GM23248 (cell line): ENCODE measurements around the gene MGAT2. TPM values are rescaled to one million over a fixed set of nuclear protein-coding genes. Genes with fewer than 3 reads are reported as not detected.

ENCODE experiments used
- DNase-seq: peaks from one replicate; pipeline ENCODE4 v3.0.0-alpha.2; 2015
- H2AFZ ChIP-seq: fragments of 200-600 bp; sonication (generic); 2 replicates; pipeline ENCODE4 v1.6.1; 2016; ENCODE audit warnings: antibody characterized with exemption
- H3F3A ChIP-seq: fragments of 200-600 bp; sonication (generic); 2 replicates; pipeline ENCODE4 v1.6.1; 2016; ENCODE audit warnings: mild to moderate bottlenecking, antibody characterized with exemption, mixed run types; ENCODE audit not compliant: insufficient read depth
- H3K27ac ChIP-seq: fragments of 200-600 bp; sonication (generic); 2 replicates; pipeline ENCODE4 v1.5.1; 2016; ENCODE audit warnings: mild to moderate bottlenecking
- H3K27me3 ChIP-seq: fragments of 200-600 bp; sonication (generic); replicated peaks from 2 replicates; pipeline ENCODE4 v1.6.1; 2016; ENCODE audit warnings: mild to moderate bottlenecking; ENCODE audit not compliant: insufficient read depth
- H3K36me3 ChIP-seq: fragments of 200-600 bp; sonication (generic); 2 replicates; pipeline ENCODE4 v1.6.1; 2016; ENCODE audit warnings: low read depth, mild to moderate bottlenecking
- H3K4me1 ChIP-seq: fragments of 200-600 bp; sonication (generic); 2 replicates; pipeline ENCODE4 v1.6.1; 2016; ENCODE audit warnings: mild to moderate bottlenecking; ENCODE audit not compliant: insufficient read depth
- H3K4me2 ChIP-seq: fragments of 200-600 bp; sonication (generic); one replicate; pipeline ENCODE4 v1.6.1; 2016; ENCODE audit warnings: mild to moderate bottlenecking; ENCODE audit not compliant: unreplicated experiment
- H3K4me3 ChIP-seq: fragments of 200-600 bp; sonication (generic); 2 replicates; pipeline ENCODE4 v1.5.1; 2016; ENCODE audit warnings: mild to moderate bottlenecking
- H3K79me2 ChIP-seq: fragments of 200-600 bp; sonication (generic); 2 replicates; pipeline ENCODE4 v1.6.1; 2016; ENCODE audit warnings: mild to moderate bottlenecking; ENCODE audit not compliant: insufficient read depth
- H3K9ac ChIP-seq: fragments of 200-600 bp; sonication (generic); 2 replicates; pipeline ENCODE4 v1.6.1; 2016; ENCODE audit warnings: mild to moderate bottlenecking
- H3K9me2 ChIP-seq: fragments of 200-600 bp; sonication (generic); 2 replicates; pipeline ENCODE4 v1.6.1; 2016; ENCODE audit warnings: mixed run types, mild to moderate bottlenecking, moderate library complexity; ENCODE audit not compliant: insufficient read depth
- H3K9me3 ChIP-seq: fragments of 200-600 bp; sonication (generic); one replicate; pipeline ENCODE4 v1.6.1; 2017; ENCODE audit warnings: low read depth
- H4K20me1 ChIP-seq: fragments of 200-600 bp; sonication (generic); 2 replicates; pipeline ENCODE4 v1.6.0; 2016; ENCODE audit not compliant: insufficient read depth
- EZH2 ChIP-seq: fragments of 200-600 bp; sonication (generic); IDR thresholded peaks from 2 replicates; pipeline ENCODE4 v1.6.1; 2018; ENCODE audit warnings: antibody characterized with exemption, mild to moderate bottlenecking; ENCODE audit not compliant: insufficient read depth, poor library complexity, severe bottlenecking
- EZH2phosphoT487 ChIP-seq: fragments of 200-600 bp; sonication (generic); IDR thresholded peaks from 2 replicates; pipeline ENCODE4 v1.6.1; 2018; ENCODE audit warnings: antibody characterized with exemption, moderate library complexity, mild to moderate bottlenecking, low read depth; ENCODE audit not compliant: insufficient read depth
- WGBS, 2 experiments: methylation state at CpG; one replicate each; pipeline ENCODE4 v1.1.6; 2015 to 2017; ENCODE audit warnings: low lambda C conversion rate in 2 of 2, low coverage in 1 of 2; ENCODE audit errors: missing lambda C conversion rate in 2 of 2; 5-methylcytosine and 5-hydroxymethylcytosine counted together
- in situ Hi-C: fragments of 300-500 bp; cut with MboI; formaldehyde crosslinking; loops from 2 replicates; pipeline ENCODE4 v1.15.0; 2020
- polyA plus RNA-seq: library from polyadenylated mRNA; unstranded; fragments of >200 nt; fragmentation: Nextera tagmentation; extraction: Ambion mirVana; gene quantifications from 2 replicates; pipeline ENCODE4 v1.2.1, GENCODE V29; 2016
- small RNA-seq: library from RNA; depleted of rRNA; stranded (forward); fragments of <200 nt; gene quantifications from one replicate; pipeline ENCODE3, GENCODE V24; 2014; ENCODE audit warnings: low read depth, low replicate concordance
- total RNA-seq: library from RNA; depleted of rRNA; stranded (reverse); fragments of >200 nt; shearing (Covaris generic); gene quantifications from 2 replicates; pipeline ENCODE4 v1.2.3, GENCODE V29; 2014; rRNA removed

The MGAT2 gene
- total and polyA plus RNA-seq, 2 experiments from 2014 or later, result 40.2 to 92.9 TPM

- TF ChIP-seq EZH2, result no peak
- no peak for TF ChIP-seq EZH2phosphoT487
- H3K9me3 ChIP-seq, result no peaks in the 10 kb centered on the region
- H4K20me1 ChIP-seq, result no peaks in the 10 kb centered on the region
- no peaks in the 10 kb centered on the region for H3K27me3 ChIP-seq
- H3K9ac ChIP-seq, result no peak overlapping the region
- 96 to 98% methylated on average over 2 of the region's 2 CpGs for WGBS, 2 experiments
- no peak for DNase-seq
- H3K4me1 ChIP-seq, result peaks cover 5% of the 10 kb centered on the region; the same call in 1 of the 2 replicates
- no peaks in the 10 kb centered on the region for H3F3A ChIP-seq
- no peaks in the 10 kb centered on the region for H3K9me2 ChIP-seq
- in situ Hi-C loops, result no loop called here
- no peak overlapping the region for H3K4me3 ChIP-seq
- H3K79me2 ChIP-seq, result no peaks in the 10 kb centered on the region
- no peaks in the 10 kb centered on the region for H3K36me3 ChIP-seq
- H3K27ac ChIP-seq, result no peak overlapping the region
- H3K4me2 ChIP-seq, result no peak overlapping the region
- no peak overlapping the region for H2AFZ ChIP-seq
Observed at GRCh38 chr14:49659526-49660455, 39.2 kb downstream of the MGAT2 start.

- no peaks in the 10 kb centered on the region for H3K4me1 ChIP-seq
- no peaks in the 10 kb centered on the region for H3K9me2 ChIP-seq
- no peaks in the 10 kb centered on the region for H4K20me1 ChIP-seq
- H3K27ac ChIP-seq, result no peak overlapping the region
- TF ChIP-seq EZH2phosphoT487, result no peak
- no peak for TF ChIP-seq EZH2
- H3K79me2 ChIP-seq, result no peaks in the 10 kb centered on the region
- no peaks in the 10 kb centered on the region for H3F3A ChIP-seq
- H3K9me3 ChIP-seq, result no peaks in the 10 kb centered on the region
- no peaks in the 10 kb centered on the region for H3K27me3 ChIP-seq
- H3K4me2 ChIP-seq, result no peak overlapping the region
- in situ Hi-C loops, result no loop called here
- H3K9ac ChIP-seq, result no peak overlapping the region
- H3K36me3 ChIP-seq, result no peaks in the 10 kb centered on the region
- no peak overlapping the region for H3K4me3 ChIP-seq
- no peak overlapping the region for H2AFZ ChIP-seq
- DNase-seq, result no peak
Observed at GRCh38 chr14:49670475-49670874, 49.9 kb downstream of the MGAT2 start.

Small RNA genes lying within 50 kb of the gene (small RNA-seq; reads per million reads assigned to genes)
- gene AL139099.3 (not detected), gene AL139099.4 (not detected), gene RF00019 (not detected)

Other genes starting within 250 kb of the MGAT2 start
- 2,075 and 5,928 TPM in 2 replicates for gene RPS29, start 34.4 kb upstream of the MGAT2 start, total RNA-seq
- gene RPS29, start 34.4 kb upstream of the MGAT2 start, polyA plus RNA-seq, result 980 and 1,000 TPM in 2 replicates
- 9.6 and 12.0 TPM in 2 replicates for gene LRR1, start 21.9 kb upstream of the MGAT2 start, total RNA-seq
- 14.6 and 17.5 TPM in 2 replicates for gene LRR1, start 21.9 kb upstream of the MGAT2 start, polyA plus RNA-seq
- 89.8 and 92.5 TPM in 2 replicates for gene RPL36AL, start 173 bp upstream of the MGAT2 start, total RNA-seq
- gene RPL36AL, start 173 bp upstream of the MGAT2 start, polyA plus RNA-seq, result 240 and 253 TPM in 2 replicates
- gene DNAAF2, start 14.4 kb downstream of the MGAT2 start, total RNA-seq, result 11.0 and 11.1 TPM in 2 replicates
- 11.1 and 12.8 TPM in 2 replicates for gene DNAAF2, start 14.4 kb downstream of the MGAT2 start, polyA plus RNA-seq
- gene POLE2, start 67.4 kb downstream of the MGAT2 start, total RNA-seq, result 5.5 and 13.5 TPM in 2 replicates
- 5.2 TPM in 2 replicates for gene POLE2, start 67.4 kb downstream of the MGAT2 start, polyA plus RNA-seq
- gene KLHDC1, start 72.3 kb downstream of the MGAT2 start, total RNA-seq, result 3.4 and 5.0 TPM in 2 replicates
- gene KLHDC1, start 72.3 kb downstream of the MGAT2 start, polyA plus RNA-seq, result 3.0 and 4.1 TPM in 2 replicates
- 73.9 and 82.8 TPM in 2 replicates for gene KLHDC2, start 147.4 kb downstream of the MGAT2 start, total RNA-seq
- gene KLHDC2, start 147.4 kb downstream of the MGAT2 start, polyA plus RNA-seq, result 84.9 and 85.7 TPM in 2 replicates
- 31.9 and 56.5 TPM in 2 replicates for gene NEMF, start 232.0 kb downstream of the MGAT2 start, total RNA-seq
- gene NEMF, start 232.0 kb downstream of the MGAT2 start, polyA plus RNA-seq, result 55.2 and 65.9 TPM in 2 replicates